BJ (cell line): ENCODE measurements around the gene TAL1. TPM values are rescaled to one million over a fixed set of nuclear protein-coding genes. Genes with fewer than 3 reads are reported as not detected.

ENCODE experiments used
- CTCF ChIA-PET: fragments of 350-600 bp; formaldehyde crosslinking; extraction: SDS; loops from one replicate; lab custom pipeline; 2021; ENCODE audit warnings: antibody characterized with exemption, inconsistent platforms; lab: Yijun Ruan, JAX
- POLR2A ChIA-PET: fragments of 300-600 bp; sonication (Branson Sonifier 250); formaldehyde crosslinking; extraction: SDS; loops from one replicate; lab custom pipeline; 2021; ENCODE audit warnings: antibody characterized with exemption; lab: Charles Lee
- DNase-seq: peaks from one replicate; pipeline ENCODE4 v3.0.0-alpha.2; 2011; ENCODE audit warnings: low read depth
- H3K27me3 ChIP-seq: 2 replicates; pipeline ENCODE4 v1.6.0; 2011; ENCODE audit warnings: low read length; ENCODE audit not compliant: control insufficient read depth, insufficient read depth
- H3K36me3 ChIP-seq: 2 replicates; pipeline ENCODE4 v1.5.1; 2011; ENCODE audit warnings: low read length; ENCODE audit not compliant: control insufficient read depth, insufficient read depth
- H3K4me3 ChIP-seq: 2 replicates; pipeline ENCODE4 v1.5.1; 2011; ENCODE audit warnings: low read depth, mild to moderate bottlenecking, control low read depth, low read length
- CTCF ChIP-seq: IDR thresholded peaks from 2 replicates; pipeline ENCODE4 v1.5.1; 2011; ENCODE audit warnings: low read depth, mild to moderate bottlenecking, control low read depth, inconsistent platforms, low read length, moderate library complexity; ENCODE audit not compliant: insufficient read depth
- polyA plus RNA-seq: library from polyadenylated mRNA; depleted of rRNA; stranded (reverse); fragments of >200 nt; gene quantifications from 2 replicates; pipeline ENCODE4 v1.2.3, GENCODE V29; 2011

TAL1 gene
- polyA plus RNA-seq, 1 experiment = not detected

GRCh38 chr1:47235241-47235681 lies 3.2 kb upstream of the TAL1 start:
- no peak overlapping the region for H3K4me3 ChIP-seq
- H3K27me3 ChIP-seq = peaks cover 45% of the 10 kb centered on the region
- POLR2A ChIA-PET = no interaction called here
- CTCF ChIA-PET = interaction anchor here (1.9 kb wide), 1 partner anchor 42 kb away, joined by 6 read pairs; no protein-coding TSS in a partner anchor
- no peaks in the 10 kb centered on the region for H3K36me3 ChIP-seq
- no peak for TF ChIP-seq CTCF
- no peak for DNase-seq

- CTCF ChIA-PET = interaction anchor here (0.8 kb wide), 1 partner anchor 30 kb away, joined by 3 read pairs; no protein-coding TSS in a partner anchor
- no peak overlapping the region for H3K4me3 ChIP-seq
- no peak for TF ChIP-seq CTCF
- no peak for DNase-seq
- H3K27me3 ChIP-seq = peaks cover 61% of the 10 kb centered on the region
- POLR2A ChIA-PET = no interaction called here
- H3K36me3 ChIP-seq = no peaks in the 10 kb centered on the region
These were observed 1.2 kb upstream of the TAL1 start for GRCh38 chr1:47233186-47233585.

GRCh38 chr1:47231301-47232186 lies 481 bp downstream of the TAL1 start:
- no peak overlapping the region for H3K4me3 ChIP-seq
- CTCF ChIA-PET = interaction anchor here (0.5 to 0.8 kb wide), 2 partner anchors 31 to 190 kb away, joined by 3 read pairs; no protein-coding TSS in a partner anchor

DNA sequence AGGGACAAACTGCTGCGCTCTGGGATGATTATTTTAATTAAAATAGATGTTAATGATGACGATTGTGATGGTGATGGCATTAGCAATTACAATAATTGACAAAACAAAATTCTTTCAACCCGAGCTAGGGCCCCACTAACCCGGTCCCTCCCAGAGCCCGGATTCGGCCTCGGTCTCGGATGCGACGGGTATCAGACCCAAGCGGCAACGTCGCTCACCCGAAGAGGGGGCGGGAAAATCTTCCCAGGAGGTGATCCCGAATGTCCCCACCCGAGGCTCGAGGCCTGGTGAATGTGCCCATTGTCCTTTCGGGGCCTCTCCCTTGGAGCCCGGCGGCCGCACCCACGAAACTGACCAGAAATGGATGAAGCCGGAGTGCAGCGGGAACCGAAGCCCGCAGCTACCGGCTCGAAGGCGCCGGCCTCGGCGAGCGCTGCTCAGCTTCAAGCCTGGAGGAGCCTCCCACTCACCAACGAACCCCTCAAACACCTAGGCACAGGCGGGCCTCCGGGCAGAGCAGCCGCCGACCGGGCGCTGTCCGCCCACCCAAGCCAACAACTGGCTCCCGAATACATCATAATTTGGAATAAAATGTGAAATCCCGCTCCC lies 1.2 kb downstream of the TAL1 start:
- H3K36me3 ChIP-seq = no peaks in the 10 kb centered on the region
- ChIA-PET CTCF (interaction anchor here (0.5 kb wide), 1 partner anchor 191 kb away, joined by 3 read pairs; no protein-coding TSS in a partner anchor), POLR2A (no interaction called here)

More at GRCh38 chr1:47231301-47232186, 481 bp downstream of the TAL1 start:
- H3K36me3 ChIP-seq = no peaks in the 10 kb centered on the region
- peaks cover 73% of the 10 kb centered on the region for H3K27me3 ChIP-seq
- DNase-seq = no peak
- TF ChIP-seq CTCF = no peak
- POLR2A ChIA-PET = no interaction called here

More for the DNA sequence above, 1.2 kb downstream of the TAL1 start:
- no peak for DNase-seq
- TF ChIP-seq CTCF = no peak
- no peak overlapping the region for H3K4me3 ChIP-seq
- H3K27me3 ChIP-seq = peaks cover 78% of the 10 kb centered on the region
